Stimulated activated CD8-positive, alpha-beta memory T cell treated with anti-CD3 and anti-CD28 coated beads, Interleukin-4, amount 100 ng/mL, for 4 hours (primary cell): ENCODE data around the gene KLHL2.
A peak's percentile ranks its signal among the peaks of the same experiment; 100 is the strongest.
"Not testable (repeated sequence)": the region's sequence is repeated elsewhere in the genome, so short reads cannot be mapped to it uniquely, and the experiment has no call there.

Experiments
- DNase-seq, 2 donors: peaks; one replicate each; pipeline ENCODE4 v3.0.0-alpha.2; 2020; ENCODE audit warnings: low read depth in 2 of 2, low spot score in 1 of 2

The KLHL2 gene

DNA sequence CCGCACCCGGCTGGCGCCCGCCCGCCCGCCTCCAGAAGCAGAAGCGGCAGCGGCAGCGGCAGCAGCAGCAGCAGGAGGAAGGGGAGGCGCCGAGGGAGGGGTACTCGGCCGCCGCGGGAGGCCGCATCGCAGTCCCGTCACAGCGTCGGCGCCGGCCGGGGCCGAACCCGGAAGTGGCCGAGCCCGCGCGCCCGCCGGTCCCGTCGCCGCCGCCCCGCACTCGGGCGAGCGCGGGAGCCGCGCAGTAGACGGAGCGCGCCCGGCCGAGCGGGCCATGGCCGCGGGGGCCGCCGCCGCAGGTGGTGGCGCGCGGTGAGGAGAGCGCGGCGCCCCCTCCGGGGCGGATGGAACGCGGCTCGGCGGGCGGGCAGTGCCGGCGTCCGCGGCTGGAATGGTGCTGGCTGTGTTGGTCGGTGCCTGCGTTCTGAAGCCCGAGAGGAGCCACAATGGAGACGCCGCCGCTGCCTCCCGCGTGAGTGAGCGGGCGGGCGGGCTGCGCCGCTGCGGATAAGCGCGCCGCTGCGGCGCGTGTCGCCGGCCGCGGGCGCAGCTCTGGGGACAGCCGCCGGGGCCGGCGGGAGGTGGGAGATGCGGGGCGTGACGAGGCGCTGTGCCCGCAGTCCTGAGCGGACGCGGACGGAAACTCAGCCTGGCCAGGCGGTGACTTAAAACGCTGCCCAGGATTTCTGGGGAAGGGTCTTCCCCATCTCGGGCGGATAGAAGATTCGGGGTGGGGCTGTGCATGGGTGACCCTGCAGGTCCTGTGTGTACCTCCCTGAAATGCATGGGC is at the start of gene KLHL2:
Gene KLHL2 (plus strand): TSS at position 131 of the 790 bp plus-strand sequence. CDS start 316 bp downstream, at position 447.
- peak in 1 of 2 donors; percentile 34 for DNase-seq

GRCh38 chr4:165158762-165159161 is 48.6 kb upstream of the KLHL2 start:
- DNase-seq = no peak

GRCh38 chr4:165164257-165164656 is 43.1 kb upstream of the KLHL2 start:
- DNase-seq = no peak

DNA sequence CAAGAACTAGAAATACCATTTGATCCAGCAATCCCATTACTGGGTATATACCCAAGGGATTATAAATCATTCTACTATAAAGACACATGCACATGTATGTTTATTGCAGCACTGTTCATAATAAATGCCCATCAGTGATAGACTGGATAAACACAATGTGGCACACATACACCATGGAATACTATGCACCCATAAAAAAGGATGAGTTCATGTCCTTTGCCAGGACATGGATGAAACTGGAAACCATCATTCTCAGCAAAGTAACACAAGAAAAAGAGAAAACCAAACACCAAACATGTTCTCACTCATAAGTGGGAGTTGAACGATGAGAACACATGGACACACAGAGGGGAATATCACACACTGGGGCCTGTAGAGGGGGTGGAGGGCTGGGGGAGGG is 40.5 kb upstream of the KLHL2 start:
- DNase-seq = not testable (repeated sequence)

DNA sequence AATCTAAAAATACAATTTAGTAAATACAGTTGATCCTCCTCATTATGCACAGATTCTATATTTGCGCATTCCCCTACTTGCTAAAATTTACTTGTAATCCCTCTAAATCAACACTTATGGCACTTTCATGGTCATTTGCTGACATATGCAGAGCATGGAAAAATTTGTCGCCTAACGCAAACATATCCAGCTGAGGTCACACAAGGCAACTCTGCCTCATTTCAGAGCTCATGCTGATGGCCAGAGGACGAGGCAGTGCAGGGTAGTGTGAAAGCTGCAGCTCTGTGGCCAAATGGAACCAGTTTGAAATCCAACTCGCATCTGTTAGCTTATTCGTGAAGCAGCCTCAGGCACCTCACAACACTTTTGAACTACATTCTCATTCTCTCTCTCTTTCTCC is 39.7 kb upstream of the KLHL2 start:
- DNase-seq = no peak

DNA sequence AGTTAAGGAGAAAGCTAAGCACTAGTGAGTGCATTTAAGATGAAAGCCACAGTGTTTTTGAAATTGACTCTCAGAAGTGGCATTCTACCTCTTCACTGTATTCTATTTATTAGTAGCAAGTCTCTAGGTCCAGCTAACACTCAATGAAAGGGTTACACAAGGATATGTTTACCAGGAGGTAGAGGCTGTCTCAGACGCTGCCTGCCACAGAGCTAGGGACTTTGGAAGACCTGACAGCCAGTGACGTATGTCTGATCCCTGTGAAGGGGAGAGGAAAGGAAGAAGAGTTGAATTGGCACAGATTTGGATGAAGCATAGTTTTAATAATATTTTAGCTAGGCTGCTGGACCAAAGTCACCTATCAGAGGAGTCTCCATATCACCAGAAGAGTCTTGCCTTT is 36.5 kb upstream of the KLHL2 start:
- no peak for DNase-seq

DNA sequence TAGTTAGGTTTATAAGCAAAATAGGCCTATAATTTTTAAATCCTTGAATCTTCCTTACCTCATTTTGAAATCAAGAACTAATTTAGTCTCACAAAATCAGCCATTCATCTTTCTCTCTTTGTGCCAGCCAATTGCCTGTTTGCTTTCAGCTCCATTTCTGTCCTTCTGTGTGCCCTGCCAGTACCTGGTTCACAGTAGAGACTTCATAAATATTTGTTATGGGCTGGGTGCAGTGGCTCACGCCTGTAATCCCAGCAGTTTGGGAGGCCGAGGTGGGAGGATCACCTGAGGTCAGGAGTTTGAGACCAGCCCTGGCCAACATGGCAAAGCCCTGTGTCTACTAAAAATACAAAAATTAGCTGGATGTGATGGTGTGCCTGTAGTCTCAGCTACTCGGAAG is 31.9 kb upstream of the KLHL2 start:
- DNase-seq = not testable (repeated sequence)

DNA sequence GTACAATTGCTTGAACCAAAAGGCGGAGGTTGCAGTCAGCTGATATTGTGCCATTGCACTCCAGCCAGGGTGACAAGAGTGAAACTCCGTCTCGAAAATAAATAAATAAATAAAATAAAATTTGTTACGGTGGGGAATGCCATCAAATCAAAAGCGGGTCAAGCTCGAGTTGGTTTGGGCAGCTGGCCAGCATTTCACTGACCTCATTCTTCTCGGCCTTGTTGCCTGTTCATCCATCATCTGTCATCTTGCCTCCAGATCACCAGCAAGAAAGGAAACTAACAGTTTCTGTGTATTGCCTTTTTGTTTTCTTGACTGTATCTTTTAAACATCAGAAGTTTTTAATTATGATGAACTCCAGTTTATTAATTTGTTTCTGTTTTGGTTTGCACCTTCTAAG is 31.5 kb upstream of the KLHL2 start:
- no peak for DNase-seq

GRCh38 chr4:165177725-165178666 is 29.4 kb upstream of the KLHL2 start:
- DNase-seq = no peak

- DNase-seq = no peak
Measured at GRCh38 chr4:165184220-165184619, 23.1 kb upstream of the KLHL2 start.

GRCh38 chr4:165184998-165185397 is 22.4 kb upstream of the KLHL2 start:
- DNase-seq = not testable (repeated sequence)

GRCh38 chr4:165185448-165185847 is 21.9 kb upstream of the KLHL2 start:
- no peak for DNase-seq

- no peak for DNase-seq
Measured at GRCh38 chr4:165190591-165191347, 16.6 kb upstream of the KLHL2 start.

- DNase-seq = no peak
Measured at GRCh38 chr4:165191348-165191656, 16.1 kb upstream of the KLHL2 start.

- DNase-seq = no peak
Measured at GRCh38 chr4:165191814-165192499, 15.4 kb upstream of the KLHL2 start.

DNA sequence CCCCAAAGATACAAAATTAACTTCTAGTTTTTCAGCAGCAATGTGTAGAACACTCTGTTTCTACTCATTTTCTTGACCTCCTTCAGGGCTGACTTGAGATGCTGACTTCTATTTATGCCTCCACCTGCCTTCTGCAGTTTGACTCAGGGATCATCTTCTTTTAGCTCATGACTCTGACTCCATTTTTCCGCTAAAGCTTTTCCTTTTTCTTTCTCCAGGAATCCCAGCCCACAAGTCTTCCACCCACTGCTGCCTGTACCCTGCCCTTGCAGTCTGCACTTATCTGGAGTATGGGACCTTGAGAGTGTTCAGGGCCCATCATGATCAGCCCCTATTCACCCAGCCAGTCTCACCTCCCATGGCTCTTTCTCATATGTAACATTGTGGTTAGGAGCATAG is 14.9 kb upstream of the KLHL2 start:
- DNase-seq = no peak

- DNase-seq = no peak
Measured at GRCh38 chr4:165192956-165193355, 14.4 kb upstream of the KLHL2 start.

DNA sequence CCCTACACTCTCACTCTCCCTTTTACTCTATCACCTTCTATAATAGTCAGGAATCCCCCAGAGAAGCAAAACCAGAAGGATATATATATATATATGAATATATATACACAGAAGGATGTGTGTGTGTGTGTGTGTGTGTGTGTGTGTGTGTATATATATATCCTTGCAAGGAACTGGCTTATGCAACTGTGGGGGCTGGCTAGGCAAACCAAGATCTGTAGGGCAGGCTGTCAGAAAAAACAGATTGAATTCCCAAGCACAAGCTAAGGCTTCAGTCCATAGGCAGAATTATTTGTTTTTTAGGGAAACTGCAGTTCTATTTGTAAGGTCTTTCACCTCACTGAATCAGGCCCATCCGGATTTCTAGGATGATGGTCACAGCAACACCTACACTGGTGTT is 13.0 kb upstream of the KLHL2 start:
- no peak for DNase-seq

DNA sequence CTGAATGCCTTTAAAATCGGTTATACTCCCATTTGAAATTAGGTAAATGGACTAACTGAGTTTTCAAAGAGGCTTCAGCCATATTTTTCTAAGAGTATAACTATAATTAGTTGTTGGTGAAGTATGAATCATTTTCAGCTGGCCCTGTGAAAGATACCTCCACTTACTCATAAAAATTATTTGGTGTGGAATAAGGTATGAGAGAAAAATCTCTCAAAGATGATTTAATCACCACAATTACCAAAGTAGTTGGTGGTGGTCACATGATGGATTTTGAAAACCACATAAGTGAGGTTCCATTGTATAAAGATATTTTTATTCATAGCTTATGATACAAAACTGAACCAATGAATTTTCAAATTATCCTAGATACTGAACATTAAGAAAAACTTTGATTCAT is 9.0 kb upstream of the KLHL2 start:
- DNase-seq = no peak

- DNase-seq = no peak
Measured at GRCh38 chr4:165199286-165199685, 8.1 kb upstream of the KLHL2 start.

DNA sequence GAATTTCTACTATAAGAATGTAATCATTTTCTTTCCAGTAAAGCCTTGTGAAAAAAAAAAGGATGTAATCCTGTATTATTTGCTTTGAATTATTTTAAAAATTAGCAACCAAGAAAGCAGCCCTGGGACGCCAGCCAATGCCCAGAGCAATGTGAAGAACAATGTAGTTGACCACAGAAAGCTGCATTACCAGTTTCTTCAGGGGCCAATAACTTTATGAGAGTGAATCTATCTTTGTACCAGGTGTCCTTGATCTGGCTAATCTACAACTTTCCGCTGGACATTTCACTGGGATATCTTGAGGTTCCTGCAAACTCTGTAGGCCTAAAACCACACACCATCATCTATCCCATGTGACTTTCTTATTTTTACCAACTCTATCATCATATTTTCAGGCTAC is 7.6 kb upstream of the KLHL2 start:
- DNase-seq = no peak
